HG03460 (cell line): Measurements from ENCODE around the gene TAL2.

ENCODE experiments used
- ATAC-seq: cut with Tn5 transposase; IDR thresholded peaks from one replicate; pipeline ENCODE4 v1.9.1; 2021; ENCODE audit not compliant: unreplicated experiment

TAL2 gene

GRCh38 chr9:105662184-105663104, at the start of gene TAL2:
Gene TAL2 (plus strand): TSS chr9:105662457. CDS start chr9:105662497, 40 bp downstream.
- peak; percentile 73 for ATAC-seq

- ATAC-seq = no peak
These were observed 41.3 kb upstream of the TAL2 start for GRCh38 chr9:105621001-105621400.

GRCh38 chr9:105625088-105625487, 37.2 kb upstream of the TAL2 start:
- ATAC-seq = no peak

- no peak for ATAC-seq
These were observed 29.4 kb upstream of the TAL2 start for GRCh38 chr9:105632807-105633206.

- ATAC-seq = no peak
These were observed 28.8 kb upstream of the TAL2 start for GRCh38 chr9:105633411-105633810.

- no peak for ATAC-seq
These were observed 25.9 kb upstream of the TAL2 start for GRCh38 chr9:105636331-105636730.

GRCh38 chr9:105637787-105638395, 24.4 kb upstream of the TAL2 start:
- no peak for ATAC-seq

GRCh38 chr9:105639936-105640335, 22.3 kb upstream of the TAL2 start:
- ATAC-seq = no peak

GRCh38 chr9:105643795-105644194, 18.5 kb upstream of the TAL2 start:
- ATAC-seq = no peak

- no peak for ATAC-seq
These were observed 15.2 kb upstream of the TAL2 start for GRCh38 chr9:105646879-105647594.

GRCh38 chr9:105647595-105648349, 14.5 kb upstream of the TAL2 start:
- no peak for ATAC-seq

- no peak for ATAC-seq
These were observed 10.5 kb upstream of the TAL2 start for GRCh38 chr9:105651806-105652205.

- ATAC-seq = peak; percentile 59
These were observed 5.9 kb upstream of the TAL2 start for GRCh38 chr9:105656131-105656921.

GRCh38 chr9:105658351-105658750, 3.9 kb upstream of the TAL2 start:
- no peak for ATAC-seq

GRCh38 chr9:105661011-105661410, 1.2 kb upstream of the TAL2 start:
- no peak for ATAC-seq

GRCh38 chr9:105663914-105664313, 1.7 kb downstream of the TAL2 start:
- no peak for ATAC-seq

- no peak for ATAC-seq
These were observed 5.6 kb downstream of the TAL2 start for GRCh38 chr9:105667867-105668266.

GRCh38 chr9:105670315-105670714, 8.1 kb downstream of the TAL2 start:
- ATAC-seq = no peak

- no peak for ATAC-seq
These were observed 8.5 kb downstream of the TAL2 start for GRCh38 chr9:105670775-105671174.

- no peak for ATAC-seq
These were observed 10.5 kb downstream of the TAL2 start for GRCh38 chr9:105672711-105673234.
